ENCODE data around the gene LDB2.

DNA sequence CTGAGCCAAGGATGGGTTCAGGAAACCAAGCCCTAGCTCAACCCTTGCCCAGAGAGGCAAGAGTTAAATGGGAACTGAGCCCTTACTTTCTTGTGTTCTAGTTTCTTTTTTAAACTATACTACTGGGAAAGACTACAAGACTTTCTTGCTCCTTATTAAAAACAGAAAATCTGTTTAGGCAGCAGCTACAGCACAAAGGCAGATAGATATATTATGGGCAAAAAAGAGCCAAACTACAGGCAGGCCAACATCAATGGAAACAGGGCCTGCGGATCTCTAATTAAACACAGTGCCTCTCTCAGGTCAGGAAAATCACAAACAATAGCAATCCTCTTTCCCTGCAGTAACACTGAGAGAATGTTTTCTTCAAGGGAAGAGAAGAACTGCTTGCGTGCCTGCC, 226.0 kb downstream of the LDB2 start:
- TF ChIP-seq, protein P1, sequence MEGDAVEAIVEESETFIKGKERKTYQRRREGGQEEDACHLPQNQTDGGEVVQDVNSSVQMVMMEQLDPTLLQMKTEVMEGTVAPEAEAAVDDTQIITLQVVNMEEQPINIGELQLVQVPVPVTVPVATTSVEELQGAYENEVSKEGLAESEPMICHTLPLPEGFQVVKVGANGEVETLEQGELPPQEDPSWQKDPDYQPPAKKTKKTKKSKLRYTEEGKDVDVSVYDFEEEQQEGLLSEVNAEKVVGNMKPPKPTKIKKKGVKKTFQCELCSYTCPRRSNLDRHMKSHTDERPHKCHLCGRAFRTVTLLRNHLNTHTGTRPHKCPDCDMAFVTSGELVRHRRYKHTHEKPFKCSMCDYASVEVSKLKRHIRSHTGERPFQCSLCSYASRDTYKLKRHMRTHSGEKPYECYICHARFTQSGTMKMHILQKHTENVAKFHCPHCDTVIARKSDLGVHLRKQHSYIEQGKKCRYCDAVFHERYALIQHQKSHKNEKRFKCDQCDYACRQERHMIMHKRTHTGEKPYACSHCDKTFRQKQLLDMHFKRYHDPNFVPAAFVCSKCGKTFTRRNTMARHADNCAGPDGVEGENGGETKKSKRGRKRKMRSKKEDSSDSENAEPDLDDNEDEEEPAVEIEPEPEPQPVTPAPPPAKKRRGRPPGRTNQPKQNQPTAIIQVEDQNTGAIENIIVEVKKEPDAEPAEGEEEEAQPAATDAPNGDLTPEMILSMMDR (IDR thresholded peaks at IDR 0.05), result no peak
- no peak for TF ChIP-seq EZH2 (IDR thresholded peaks at IDR 0.05; ENCODE audit: borderline replicate concordance, insufficient read depth, low read depth, low read length, poor library complexity, severe bottlenecking)
